Right lobe of liver (tissue), 4 donors: ENCODE results near the gene GRN.

Experiments
- CTCF ChIP-seq, 4 donors: fragments of 200-600 bp in 3 of 4; fragments of 450-650 bp in 1 of 4; IDR thresholded peaks; one replicate each; pipeline versions ENCODE4 v1.5.1 to v1.8.0; 2016 to 2022; ENCODE audit warnings: antibody characterized with exemption in 4 of 4, mild to moderate bottlenecking in 2 of 4
- POLR2A ChIP-seq: fragments of 450-650 bp; IDR thresholded peaks from one replicate; pipeline ENCODE4 v1.6.1; 2017; ENCODE audit warnings: antibody characterized with exemption, mild to moderate bottlenecking
- donor health status: DM: no; HTN: no; CAD: no.
- donor health status: DM: no; HTN: no; CAD: no.
- donor health status: DM: no; HTN: yes; CAD: no.

- no peak for TF ChIP-seq CTCF (IDR thresholded peaks at IDR 0.05)
- TF ChIP-seq POLR2A, result no peak
These were observed 29.4 kb downstream of the GRN start for GRCh38 chr17:44374306-44375195.
